Effector CD8-positive, alpha-beta T cell (primary cell): Measurements from ENCODE around the gene COPS4.
"Not testable (repeated sequence)": the region's sequence is repeated elsewhere in the genome, so short reads cannot be mapped to it uniquely, and the experiment has no call there.

Source experiments
- DNase-seq: peaks from one replicate; lab custom pipeline; 2025; lab: John Stamatoyannopoulos, UW

COPS4 gene

GRCh38 chr4:83023599-83023998 lies 11.4 kb upstream of the COPS4 start:
- DNase-seq = not testable (repeated sequence)

DNA sequence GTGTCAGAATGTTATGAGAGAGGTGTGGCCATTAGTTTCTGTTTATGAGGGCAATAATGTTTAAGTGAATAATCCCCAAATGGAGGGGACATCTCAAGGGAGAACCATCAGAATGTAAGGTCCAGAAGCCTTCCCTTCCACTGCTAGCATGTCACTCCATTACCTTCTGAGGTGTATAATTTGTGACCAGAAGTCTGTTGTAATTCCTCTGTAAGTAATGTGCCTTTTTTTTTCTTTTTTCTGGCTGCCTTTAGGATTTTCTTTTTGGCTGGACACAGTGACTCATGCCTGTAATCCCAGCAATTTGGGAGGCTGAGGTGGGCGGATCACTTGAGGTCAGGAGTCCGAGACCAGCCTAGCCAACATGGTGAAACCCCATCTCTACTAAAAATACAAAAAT lies 10.8 kb upstream of the COPS4 start:
- DNase-seq = no peak

- no peak for DNase-seq
Observed at GRCh38 chr4:83025563-83025962, 9.4 kb upstream of the COPS4 start.

- no peak for DNase-seq
Observed at GRCh38 chr4:83028976-83029375, 6.0 kb upstream of the COPS4 start.

- DNase-seq = no peak
Observed at GRCh38 chr4:83029688-83030087, 5.3 kb upstream of the COPS4 start.

- no peak for DNase-seq
Observed at GRCh38 chr4:83036991-83037665, 2.1 kb downstream of the COPS4 start.

- DNase-seq = no peak
Observed at GRCh38 chr4:83040269-83040668, 5.3 kb downstream of the COPS4 start.

DNA sequence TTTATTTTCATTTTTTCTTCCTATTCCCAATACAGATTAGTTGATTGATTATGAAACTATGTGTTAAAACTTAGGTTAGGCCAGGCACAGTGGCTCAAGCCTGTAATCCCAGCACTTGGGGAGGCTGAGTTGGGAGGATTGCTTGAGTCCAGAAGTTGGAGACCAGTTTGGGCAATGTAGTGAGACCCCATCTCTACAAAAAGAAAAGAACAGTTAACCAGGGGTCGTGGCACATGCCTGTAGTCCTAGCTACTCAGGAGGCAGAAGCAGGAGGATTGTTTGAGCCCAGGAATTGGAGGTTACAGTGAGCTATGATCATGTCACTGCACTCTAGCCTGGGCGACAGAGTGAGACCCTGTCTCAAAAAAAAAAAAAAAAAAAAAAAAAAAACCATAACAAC lies 8.2 kb downstream of the COPS4 start:
- DNase-seq = not testable (repeated sequence)

- no peak for DNase-seq
Observed at GRCh38 chr4:83043801-83044407, 8.9 kb downstream of the COPS4 start.

DNA sequence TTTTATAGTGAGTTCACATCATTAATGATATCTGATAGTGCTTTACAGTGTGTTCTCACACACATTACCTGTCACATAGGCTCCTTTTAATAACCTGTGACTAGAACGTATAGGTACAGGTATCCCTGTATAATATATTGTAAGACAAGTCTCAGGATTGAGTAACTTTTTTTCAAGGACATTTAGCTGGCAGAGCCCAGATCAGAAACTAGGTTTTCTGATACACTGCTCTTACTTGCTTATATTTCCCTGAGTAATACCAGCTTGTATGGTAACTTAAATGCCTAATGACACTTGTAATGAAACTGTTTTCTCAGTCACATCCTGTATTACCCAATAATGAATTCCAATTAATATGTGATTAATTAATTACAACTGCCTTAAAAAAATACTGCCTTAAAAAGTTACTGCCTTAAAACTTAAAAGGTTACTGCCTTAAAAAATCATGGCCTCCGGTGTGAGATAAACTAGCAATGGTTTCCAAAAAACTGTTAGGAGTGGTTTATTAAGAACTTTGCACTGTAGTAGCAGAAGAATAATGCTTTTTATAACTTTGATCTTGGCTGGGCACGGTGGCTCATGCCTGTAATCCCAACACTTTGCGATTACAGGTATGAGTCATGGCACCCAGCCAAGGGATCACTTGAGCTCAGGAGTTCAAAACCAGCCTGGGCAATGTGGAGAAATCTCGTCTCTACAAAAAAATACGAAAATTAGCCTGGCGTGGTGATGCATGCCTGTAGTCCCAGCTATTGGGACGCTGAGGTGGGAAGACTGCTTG lies 11.9 kb downstream of the COPS4 start:
- no peak for DNase-seq

- DNase-seq = not testable (repeated sequence)
Observed at GRCh38 chr4:83048781-83049180, 13.8 kb downstream of the COPS4 start.

- no peak for DNase-seq
Observed at GRCh38 chr4:83054928-83055327, 19.9 kb downstream of the COPS4 start.

DNA sequence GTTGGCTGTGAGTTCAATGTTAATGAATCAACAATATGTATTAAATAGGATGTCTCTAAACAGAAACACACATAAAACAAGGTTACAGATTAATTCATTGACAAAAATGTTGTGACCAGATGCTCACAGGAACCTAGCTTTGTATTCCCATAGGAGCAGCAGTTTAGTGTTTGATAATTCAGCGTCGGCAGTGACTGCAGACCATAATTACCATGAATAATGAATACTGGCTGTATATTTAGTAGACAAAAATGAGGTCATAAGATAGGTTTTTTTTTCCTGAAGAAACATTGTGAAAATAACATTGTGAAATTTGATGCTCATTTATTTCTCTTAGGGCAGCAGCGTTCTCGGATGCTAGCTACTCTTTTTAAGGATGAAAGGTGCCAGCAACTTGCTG lies 27.8 kb downstream of the COPS4 start:
- no peak for DNase-seq

DNA sequence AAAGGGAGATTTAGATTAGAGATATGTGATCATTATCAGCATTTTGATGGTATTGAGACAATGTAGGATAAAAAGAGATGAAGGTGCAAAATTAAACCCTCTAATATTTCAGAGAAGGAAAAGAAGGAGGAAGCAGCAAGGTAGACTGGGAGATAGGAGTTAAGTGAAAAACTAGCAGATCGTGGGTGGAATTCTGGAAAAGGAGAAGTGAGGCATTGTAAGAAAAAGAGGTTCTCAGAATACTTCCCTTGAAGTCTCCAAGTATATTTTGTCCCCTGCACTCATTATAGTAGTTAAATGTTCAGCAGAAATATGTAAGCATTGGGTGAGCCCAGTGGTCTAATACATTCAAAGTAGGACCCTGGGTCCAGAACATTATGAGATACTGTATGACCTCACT lies 30.3 kb downstream of the COPS4 start:
- DNase-seq = no peak

GRCh38 chr4:83067058-83067639 lies 32.2 kb downstream of the COPS4 start:
- DNase-seq = no peak

GRCh38 chr4:83071116-83071515 lies 36.1 kb downstream of the COPS4 start:
- DNase-seq = no peak

DNA sequence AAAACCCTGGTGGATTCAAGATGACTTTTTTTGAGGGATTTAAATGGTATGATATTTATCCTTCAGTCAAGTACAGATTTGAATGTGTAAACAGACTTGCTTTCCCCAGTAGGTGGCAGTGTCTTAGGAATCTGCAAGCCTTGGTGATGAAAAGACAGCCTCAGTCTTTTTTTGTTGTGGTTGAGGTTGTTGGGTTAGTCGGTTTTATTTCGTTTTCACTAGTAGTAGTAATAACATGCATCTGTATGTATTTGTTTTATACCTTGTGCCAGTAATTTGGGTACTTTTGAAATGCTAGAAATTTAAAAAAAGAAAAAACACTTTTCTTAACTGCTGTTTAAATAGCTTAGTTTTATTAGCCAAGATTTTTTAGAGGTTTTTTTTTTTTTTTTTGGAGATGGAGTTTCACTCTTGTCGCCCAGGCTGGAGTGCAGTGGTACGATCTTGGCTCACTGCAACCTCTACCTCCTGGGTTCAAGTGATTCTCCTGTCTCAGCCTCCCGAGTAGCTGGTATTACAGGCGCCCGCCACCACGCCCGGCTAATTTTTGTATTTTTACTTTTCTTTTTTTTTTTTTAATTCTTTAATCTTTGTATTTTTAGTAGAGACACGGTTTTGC lies 39.2 kb downstream of the COPS4 start:
- peak; percentile 12 for DNase-seq

- DNase-seq = not testable (repeated sequence)
Observed at GRCh38 chr4:83074783-83075182, 39.8 kb downstream of the COPS4 start.

GRCh38 chr4:83075311-83076095 lies 40.5 kb downstream of the COPS4 start:
- DNase-seq = no peak

- DNase-seq = no peak
Observed at GRCh38 chr4:83080561-83080960, 45.6 kb downstream of the COPS4 start.

GRCh38 chr4:83082777-83083176 lies 47.8 kb downstream of the COPS4 start:
- no peak for DNase-seq
